ENCODE data around the gene DTNB. TPM values are rescaled to one million over a fixed set of nuclear protein-coding genes. Genes with fewer than 3 reads are reported as not detected.

The DTNB gene
- total and polyA plus RNA-seq, 2 donors (not counting 3 experiments of a cell fraction or from before 2014, with no cell fraction given), result 11.5 to 17.0 TPM

DNA sequence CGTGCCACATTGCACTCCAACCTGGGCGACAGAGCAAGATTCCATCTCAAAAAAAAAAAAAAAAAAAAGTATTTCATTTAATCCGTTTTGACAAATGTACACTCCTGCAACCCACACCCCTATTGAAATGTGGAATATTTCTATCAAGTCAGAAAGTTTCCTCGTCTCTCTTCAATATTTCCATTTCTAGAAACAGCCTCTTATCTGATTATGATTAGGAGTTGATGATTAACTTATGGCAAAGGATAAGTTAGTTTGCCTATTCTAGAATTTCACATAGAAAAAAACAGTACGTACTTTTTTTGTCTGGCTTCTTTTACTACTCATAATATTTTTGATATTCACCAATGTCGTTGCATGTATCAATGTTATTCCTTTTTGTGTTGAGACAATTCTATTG, 224.6 kb downstream of the DTNB start:
- H3K4me1 ChIP-seq (ENCODE audit: control insufficient read depth, extremely low read depth, insufficient read depth, low read length), result no peaks in the 10 kb centered on the region
- no peaks in the 10 kb centered on the region for H4K20me1 ChIP-seq (replicated peaks; ENCODE audit: control insufficient read depth, extremely low read depth, insufficient read depth, low read length)
- H3K9me1 ChIP-seq (replicated peaks; ENCODE audit: control insufficient read depth, extremely low read depth, insufficient read depth, low read length), result no peaks in the 10 kb centered on the region
- H3K4me3 ChIP-seq (replicated peaks in 1 of 3; ENCODE audit: insufficient read depth in 1 of 3, low read depth in 1 of 3, low read length in 3 of 3), result no peak overlapping the region
- H3K79me2 ChIP-seq (ENCODE audit: control insufficient read depth, insufficient read depth, low read length), result no peaks in the 10 kb centered on the region
- intact Hi-C loops (cut with micrococcal nuclease), result no loop called here
- BruUV-seq (replicated peaks), result no TSS peak
- CTCF ChIA-PET, result interaction anchor here (0.7 kb wide), 1 partner anchor 28 kb away, joined by 3 read pairs; no protein-coding TSS in a partner anchor
- no peak overlapping the region for H3K27ac ChIP-seq (ENCODE audit: insufficient read depth, low read depth, low read length)
- POLR2A ChIA-PET, result no interaction called here
- H3K9me3 ChIP-seq (replicated peaks; ENCODE audit: control insufficient read depth, insufficient read depth, low read length), result no peaks in the 10 kb centered on the region
- no peaks in the 10 kb centered on the region for H3K36me3 ChIP-seq (ENCODE audit: control insufficient read depth in 2 of 2, extremely low read depth in 1 of 2, insufficient read depth in 2 of 2, low read length in 2 of 2)
- DNase-seq (ENCODE audit: low read depth, low spot score) (no peak), FAIRE-seq (no peak)
- dilution Hi-C loops (cut with MboI; ENCODE audit: extremely low pct_ligation_motif_present, low sequenced_read_pairs), result no loop called here
- H3K9ac ChIP-seq (replicated peaks; ENCODE audit: extremely low read depth, insufficient read depth, low read length), result no peak overlapping the region
- H3K4me2 ChIP-seq (ENCODE audit: insufficient read depth, low read length), result no peak overlapping the region
- H2AFZ ChIP-seq (ENCODE audit: low read depth, low read length), result no peak overlapping the region
- TF ChIP-seq FOS (IDR thresholded peaks at IDR 0.05; ENCODE audit: borderline replicate concordance, insufficient read depth, low read length) (no peak), EZH2 (IDR thresholded peaks at IDR 0.05; ENCODE audit: borderline replicate concordance, low read depth, low read length, severe bottlenecking) (no peak), JUN (IDR thresholded peaks at IDR 0.05; ENCODE audit: borderline replicate concordance, insufficient read depth, insufficient read length, low read depth) (no peak)
- H3K27me3 ChIP-seq (ENCODE audit: control insufficient read depth in 2 of 2, insufficient read depth in 2 of 2, low read length in 2 of 2), result no peaks in the 10 kb centered on the region

DNA sequence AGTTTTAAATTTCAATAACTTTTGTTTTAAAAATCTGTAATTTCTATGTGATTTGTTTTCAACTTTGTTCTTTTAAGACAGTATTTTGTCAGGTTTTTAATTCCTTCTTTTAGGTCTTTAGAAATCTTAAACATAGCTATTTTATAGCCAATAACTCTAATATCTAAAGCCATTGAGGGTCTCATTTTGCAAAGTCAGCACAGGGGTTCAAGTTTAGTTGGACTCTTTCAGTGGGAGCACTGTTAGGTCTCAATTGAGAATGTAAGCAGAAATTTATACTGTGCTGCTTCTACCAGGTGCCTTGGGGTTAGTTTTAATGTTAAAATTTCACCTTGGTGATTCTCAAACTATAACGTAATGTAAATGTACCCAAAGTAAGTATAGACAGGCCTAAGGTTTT, 226.4 kb downstream of the DTNB start:
- ChIA-PET CTCF (no interaction called here), POLR2A (no interaction called here)
- no peaks in the 10 kb centered on the region for H3K36me3 ChIP-seq (ENCODE audit: control insufficient read depth in 2 of 2, extremely low read depth in 1 of 2, insufficient read depth in 2 of 2, low read length in 2 of 2)
- FAIRE-seq, result no peak
- H3K4me2 ChIP-seq (ENCODE audit: insufficient read depth, low read length), result no peak overlapping the region
- no peak for DNase-seq (ENCODE audit: low read depth, low spot score)
- H3K27me3 ChIP-seq (ENCODE audit: control insufficient read depth in 2 of 2, insufficient read depth in 2 of 2, low read length in 2 of 2), result no peaks in the 10 kb centered on the region
- H3K9ac ChIP-seq (replicated peaks; ENCODE audit: extremely low read depth, insufficient read depth, low read length), result no peak overlapping the region
- no peak overlapping the region for H3K4me3 ChIP-seq (replicated peaks in 1 of 3; ENCODE audit: insufficient read depth in 1 of 3, low read depth in 1 of 3, low read length in 3 of 3)
- intact Hi-C loops (cut with micrococcal nuclease), result no loop called here
- H3K79me2 ChIP-seq (ENCODE audit: control insufficient read depth, insufficient read depth, low read length), result no peaks in the 10 kb centered on the region
- no peak overlapping the region for H3K27ac ChIP-seq (ENCODE audit: insufficient read depth, low read depth, low read length)
- H4K20me1 ChIP-seq (replicated peaks; ENCODE audit: control insufficient read depth, extremely low read depth, insufficient read depth, low read length), result no peaks in the 10 kb centered on the region
- no peak for TF ChIP-seq JUN (IDR thresholded peaks at IDR 0.05; ENCODE audit: borderline replicate concordance, insufficient read depth, insufficient read length, low read depth)
- no peak for TF ChIP-seq FOS (IDR thresholded peaks at IDR 0.05; ENCODE audit: borderline replicate concordance, insufficient read depth, low read length)
- TF ChIP-seq POLR2AphosphoS5 (IDR thresholded peaks at IDR 0.05; ENCODE audit: insufficient read depth, low read depth, low read length), result no peak
- TF ChIP-seq EZH2 (IDR thresholded peaks at IDR 0.05; ENCODE audit: borderline replicate concordance, low read depth, low read length, severe bottlenecking), result no peak
- TF ChIP-seq GATA2 (IDR thresholded peaks at IDR 0.05; ENCODE audit: insufficient read depth, insufficient read length, low read depth, low read length), result no peak
- TF ChIP-seq, protein P1, sequence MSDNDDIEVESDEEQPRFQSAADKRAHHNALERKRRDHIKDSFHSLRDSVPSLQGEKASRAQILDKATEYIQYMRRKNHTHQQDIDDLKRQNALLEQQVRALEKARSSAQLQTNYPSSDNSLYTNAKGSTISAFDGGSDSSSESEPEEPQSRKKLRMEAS (IDR thresholded peaks at IDR 0.05; ENCODE audit: insufficient read depth, insufficient read length), result no peak
- TF ChIP-seq POLR2A (IDR thresholded peaks at IDR 0.05; ENCODE audit: low read depth, low read length), result no peak
- no peak overlapping the region for H2AFZ ChIP-seq (ENCODE audit: low read depth, low read length)
- dilution Hi-C loops (cut with MboI; ENCODE audit: extremely low pct_ligation_motif_present, low sequenced_read_pairs), result no loop called here
- no TSS peak for BruUV-seq (replicated peaks)
- H3K9me1 ChIP-seq (replicated peaks; ENCODE audit: control insufficient read depth, extremely low read depth, insufficient read depth, low read length), result no peaks in the 10 kb centered on the region
- H3K9me3 ChIP-seq (replicated peaks; ENCODE audit: control insufficient read depth, insufficient read depth, low read length), result no peaks in the 10 kb centered on the region
- no peaks in the 10 kb centered on the region for H3K4me1 ChIP-seq (ENCODE audit: control insufficient read depth, extremely low read depth, insufficient read depth, low read length)
